SU-DHL-6 (cell line): ENCODE measurements around the gene LSP1.

ENCODE experiments used
- CTCF ChIP-seq: fragments of 200-600 bp; sonication (generic); IDR thresholded peaks from one replicate; pipeline ENCODE4 v1.5.1; 2017; ENCODE audit warnings: antibody characterized with exemption, mild to moderate bottlenecking, low read length, moderate library complexity; ENCODE audit not compliant: insufficient read depth, poor library complexity, severe bottlenecking
- EZH2phosphoT487 ChIP-seq: fragments of 200-600 bp; sonication (generic), shearing (Covaris generic); conservative IDR thresholded peaks from 2 replicates; pipeline ENCODE4 v1.6.1; 2018; ENCODE audit warnings: mild to moderate bottlenecking, antibody characterized with exemption, low read length, moderate library complexity, mixed read lengths

DNA sequence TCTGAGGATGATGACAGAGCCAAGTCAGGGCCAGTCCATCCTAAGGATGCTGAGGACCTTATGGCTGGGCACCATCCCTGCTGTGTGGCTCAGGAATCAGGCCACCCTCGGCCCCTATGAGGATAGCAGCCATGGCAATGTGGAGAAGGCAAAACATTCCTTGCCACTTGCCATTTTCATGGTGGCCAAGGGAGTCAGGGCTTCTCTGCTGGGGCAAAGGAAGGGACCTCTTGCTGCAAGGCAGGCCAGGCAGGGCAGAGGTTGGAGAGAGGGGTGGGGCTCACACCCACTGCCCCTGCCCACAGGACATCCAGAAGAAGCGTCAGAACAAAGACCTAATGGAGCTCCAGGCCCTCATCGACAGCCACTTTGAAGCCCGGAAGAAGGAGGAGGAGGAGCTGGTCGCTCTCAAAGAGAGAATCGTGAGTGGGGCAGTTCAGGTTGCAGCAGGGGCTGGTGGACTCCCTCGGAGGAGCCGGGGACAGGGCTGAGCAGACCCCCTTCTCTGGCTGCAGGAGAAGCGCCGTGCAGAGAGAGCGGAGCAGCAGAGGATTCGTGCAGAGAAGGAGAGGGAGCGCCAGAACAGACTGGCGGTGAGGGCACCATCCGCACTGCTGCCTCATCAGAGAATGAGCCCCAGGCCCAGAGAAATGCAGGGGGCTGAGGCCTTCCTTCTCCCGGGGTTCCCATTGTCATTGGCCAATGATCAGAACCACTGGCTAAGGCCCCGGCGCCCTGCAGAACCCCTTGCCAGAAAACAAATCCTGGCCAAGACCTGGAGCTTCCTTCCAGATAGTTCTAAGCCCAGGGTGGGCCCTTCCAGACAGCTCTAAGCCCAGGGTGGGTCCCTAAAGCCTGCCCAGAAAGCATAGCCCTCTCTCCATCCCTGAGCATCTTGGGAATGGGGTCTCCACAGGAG is 80.8 kb downstream of the LSP1 start:
- TF ChIP-seq CTCF (no peak), EZH2phosphoT487 (no peak)
